Activated T-cell treated with anti-CD3 and anti-CD28 coated beads, Interleukin-2, amount 50 U/mL, for 24 hours (primary cell): ENCODE data around the gene NSD2.
A peak's percentile ranks its signal among the peaks of the same experiment; 100 is the strongest.
"Not testable (repeated sequence)": the region's sequence is repeated elsewhere in the genome, so short reads cannot be mapped to it uniquely, and the experiment has no call there.

ENCODE experiments used
- DNase-seq: peaks from one replicate; pipeline ENCODE4 v3.0.0-alpha.2; 2020
- H3K27ac Mint-ChIP-seq: 2 replicates; pipeline ENCODE4 v1.8.0; 2020; ENCODE audit warnings: mild to moderate bottlenecking, mixed read lengths
- H3K27me3 Mint-ChIP-seq: 2 replicates; pipeline ENCODE4 v1.8.0; 2020; ENCODE audit warnings: mixed read lengths
- H3K36me3 Mint-ChIP-seq: 2 replicates; pipeline ENCODE4 v1.8.0; 2020; ENCODE audit warnings: low read depth, mixed read lengths
- H3K4me1 Mint-ChIP-seq: 2 replicates; pipeline ENCODE4 v1.8.0; 2020; ENCODE audit warnings: low read depth, mixed read lengths
- H3K4me3 Mint-ChIP-seq: 2 replicates; pipeline ENCODE4 v1.8.0; 2020; ENCODE audit warnings: mild to moderate bottlenecking, moderate library complexity, mixed read lengths
- H3K9me3 Mint-ChIP-seq: 2 replicates; pipeline ENCODE4 v1.8.0; 2020; ENCODE audit warnings: mixed read lengths

The NSD2 gene

GRCh38 chr4:1985780-1986577, 114.8 kb downstream of the NSD2 start:
- no peak overlapping the region for H3K27ac Mint-ChIP-seq
- H3K4me1 Mint-ChIP-seq = no peaks in the 10 kb centered on the region
- no peaks in the 10 kb centered on the region for H3K27me3 Mint-ChIP-seq
- no peak overlapping the region for H3K4me3 Mint-ChIP-seq
- peak; percentile 24 for DNase-seq
- H3K9me3 Mint-ChIP-seq = no peaks in the 10 kb centered on the region
- H3K36me3 Mint-ChIP-seq = peaks cover 97% of the 10 kb centered on the region

GRCh38 chr4:1986578-1987210, 115.5 kb downstream of the NSD2 start:
- H3K27me3 Mint-ChIP-seq = no peaks in the 10 kb centered on the region
- no peak overlapping the region for H3K4me3 Mint-ChIP-seq
- DNase-seq = peak; percentile 21
- no peaks in the 10 kb centered on the region for H3K9me3 Mint-ChIP-seq
- H3K27ac Mint-ChIP-seq = peak overlapping the region; percentile 55
- peaks cover 97% of the 10 kb centered on the region for H3K36me3 Mint-ChIP-seq
- no peaks in the 10 kb centered on the region for H3K4me1 Mint-ChIP-seq

- no peak for DNase-seq
- Mint-ChIP-seq H3K27ac (peak overlapping the region; percentile 38), H3K9me3 (no peaks in the 10 kb centered on the region), H3K27me3 (no peaks in the 10 kb centered on the region), H3K36me3 (peaks cover 93% of the 10 kb centered on the region), H3K4me3 (no peak overlapping the region), H3K4me1 (no peaks in the 10 kb centered on the region)
These were observed 116.1 kb downstream of the NSD2 start for GRCh38 chr4:1987296-1987695.

GRCh38 chr4:1987721-1988326, 116.6 kb downstream of the NSD2 start:
- Mint-ChIP-seq H3K36me3 (peaks cover 88% of the 10 kb centered on the region), H3K4me3 (no peak overlapping the region), H3K27me3 (no peaks in the 10 kb centered on the region), H3K9me3 (no peaks in the 10 kb centered on the region), H3K4me1 (no peaks in the 10 kb centered on the region), H3K27ac (peak overlapping the region; percentile 38)
- peak; percentile 27 for DNase-seq

- Mint-ChIP-seq H3K36me3 (peaks cover 88% of the 10 kb centered on the region), H3K27ac (no peak overlapping the region), H3K27me3 (no peaks in the 10 kb centered on the region), H3K9me3 (no peaks in the 10 kb centered on the region), H3K4me1 (no peaks in the 10 kb centered on the region), H3K4me3 (no peak overlapping the region)
- DNase-seq = no peak
These were observed 117.1 kb downstream of the NSD2 start for GRCh38 chr4:1988327-1988724.

- H3K9me3 Mint-ChIP-seq = no peaks in the 10 kb centered on the region
- H3K4me3 Mint-ChIP-seq = no peak overlapping the region
- DNase-seq = peak; percentile 23
- peaks cover 2% of the 10 kb centered on the region for H3K4me1 Mint-ChIP-seq
- H3K27ac Mint-ChIP-seq = peak overlapping the region; percentile 66
- no peaks in the 10 kb centered on the region for H3K27me3 Mint-ChIP-seq
- H3K36me3 Mint-ChIP-seq = peaks cover 79% of the 10 kb centered on the region
These were observed 118.5 kb downstream of the NSD2 start for GRCh38 chr4:1989533-1990347.

GRCh38 chr4:1990348-1990645, 119.1 kb downstream of the NSD2 start:
- no peak overlapping the region for H3K4me3 Mint-ChIP-seq
- H3K27me3 Mint-ChIP-seq = no peaks in the 10 kb centered on the region
- H3K4me1 Mint-ChIP-seq = peaks cover 5% of the 10 kb centered on the region
- DNase-seq = no peak
- peak overlapping the region; percentile 66 for H3K27ac Mint-ChIP-seq
- H3K9me3 Mint-ChIP-seq = no peaks in the 10 kb centered on the region
- H3K36me3 Mint-ChIP-seq = peaks cover 79% of the 10 kb centered on the region

GRCh38 chr4:1990676-1991075, 119.5 kb downstream of the NSD2 start:
- H3K36me3 Mint-ChIP-seq = peaks cover 79% of the 10 kb centered on the region
- H3K4me1 Mint-ChIP-seq = peaks cover 7% of the 10 kb centered on the region
- no peaks in the 10 kb centered on the region for H3K9me3 Mint-ChIP-seq
- DNase-seq = no peak
- peak overlapping the region; percentile 66 for H3K27ac Mint-ChIP-seq
- H3K27me3 Mint-ChIP-seq = no peaks in the 10 kb centered on the region
- H3K4me3 Mint-ChIP-seq = no peak overlapping the region

- Mint-ChIP-seq H3K27me3 (no peaks in the 10 kb centered on the region), H3K4me1 (peaks cover 11% of the 10 kb centered on the region), H3K4me3 (no peak overlapping the region), H3K27ac (peak overlapping the region; percentile 57), H3K36me3 (peaks cover 80% of the 10 kb centered on the region), H3K9me3 (peaks cover 3% of the 10 kb centered on the region)
- no peak for DNase-seq
These were observed 119.9 kb downstream of the NSD2 start for GRCh38 chr4:1991087-1991486.

GRCh38 chr4:1991596-1992434, 120.6 kb downstream of the NSD2 start:
- H3K27ac Mint-ChIP-seq = peak overlapping the region; percentile 11
- peaks cover 6% of the 10 kb centered on the region for H3K9me3 Mint-ChIP-seq

GRCh38 chr4:1992468-1993168, 121.4 kb downstream of the NSD2 start:
- Mint-ChIP-seq H3K36me3 (peaks cover 80% of the 10 kb centered on the region), H3K4me1 (peaks cover 17% of the 10 kb centered on the region), H3K27me3 (no peaks in the 10 kb centered on the region), H3K9me3 (peaks cover 13% of the 10 kb centered on the region), H3K4me3 (no peak overlapping the region), H3K27ac (no peak overlapping the region)
- no peak for DNase-seq

More at GRCh38 chr4:1991596-1992434, 120.6 kb downstream of the NSD2 start:
- no peaks in the 10 kb centered on the region for H3K27me3 Mint-ChIP-seq
- H3K4me3 Mint-ChIP-seq = no peak overlapping the region
- H3K4me1 Mint-ChIP-seq = peaks cover 14% of the 10 kb centered on the region
- DNase-seq = peak; percentile 24
- H3K36me3 Mint-ChIP-seq = peaks cover 80% of the 10 kb centered on the region

GRCh38 chr4:1993169-1993516, 122.0 kb downstream of the NSD2 start:
- H3K36me3 Mint-ChIP-seq = peaks cover 80% of the 10 kb centered on the region
- H3K27ac Mint-ChIP-seq = no peak overlapping the region
- DNase-seq = no peak
- H3K9me3 Mint-ChIP-seq = peaks cover 18% of the 10 kb centered on the region
- H3K4me1 Mint-ChIP-seq = peaks cover 22% of the 10 kb centered on the region
- no peaks in the 10 kb centered on the region for H3K27me3 Mint-ChIP-seq
- no peak overlapping the region for H3K4me3 Mint-ChIP-seq

- H3K27ac Mint-ChIP-seq = not testable (repeated sequence)
- Mint-ChIP-seq H3K9me3 (peaks cover 24% of the 10 kb centered on the region), H3K36me3 (peaks cover 80% of the 10 kb centered on the region)
These were observed 122.7 kb downstream of the NSD2 start for GRCh38 chr4:1993718-1994516.

More at GRCh38 chr4:1993718-1994516, 122.7 kb downstream of the NSD2 start:
- DNase-seq, H3K4me3 Mint-ChIP-seq, H3K27me3 Mint-ChIP-seq: not testable (repeated sequence)
- H3K4me1 Mint-ChIP-seq = peaks cover 28% of the 10 kb centered on the region
